MM.1S (cell line): ENCODE results near the gene SPEM3.

Source experiments
- DNase-seq: peaks from one replicate; pipeline ENCODE4 v3.0.0-alpha.2; 2015
- H2AFZ ChIP-seq: fragments of 300-600 bp; sonication (generic); 2 replicates; pipeline ENCODE4 v1.6.0; 2016; ENCODE audit warnings: antibody characterized with exemption, low read length
- H3F3A ChIP-seq: fragments of 300-600 bp; sonication (generic); 2 replicates; pipeline ENCODE4 v1.6.1; 2016; ENCODE audit warnings: mild to moderate bottlenecking, antibody characterized with exemption, low read length, moderate library complexity, mixed read lengths; ENCODE audit not compliant: insufficient read depth
- H3K27ac ChIP-seq: fragments of 300-600 bp; sonication (generic); 2 replicates; pipeline ENCODE4 v1.5.1; 2016; ENCODE audit warnings: mild to moderate bottlenecking, low read length
- H3K27me3 ChIP-seq: fragments of 300-600 bp; sonication (generic); replicated peaks from 2 replicates; pipeline ENCODE4 v1.6.0; 2016; ENCODE audit warnings: low read length; ENCODE audit not compliant: insufficient read depth
- H3K36me3 ChIP-seq: fragments of 300-600 bp; sonication (generic); replicated peaks from 2 replicates; pipeline ENCODE4 v1.6.1; 2016; ENCODE audit warnings: mild to moderate bottlenecking, low read length, mixed read lengths; ENCODE audit not compliant: insufficient read depth
- H3K4me1 ChIP-seq: fragments of 300-600 bp; sonication (generic); 2 replicates; pipeline ENCODE4 v1.6.1; 2016; ENCODE audit warnings: low read length, mixed read lengths
- H3K4me2 ChIP-seq: fragments of 300-600 bp; sonication (generic); 2 replicates; pipeline ENCODE4 v1.6.0; 2016; ENCODE audit warnings: low read depth, low read length
- H3K4me3 ChIP-seq: fragments of 300-600 bp; sonication (generic); 2 replicates; pipeline ENCODE4 v1.5.1; 2016; ENCODE audit warnings: low read length, mixed read lengths
- H3K79me2 ChIP-seq: fragments of 300-600 bp; sonication (generic); 2 replicates; pipeline ENCODE4 v1.6.1; 2016; ENCODE audit warnings: mixed run types, low read length, mixed read lengths
- H3K9ac ChIP-seq: fragments of 300-600 bp; sonication (generic); 2 replicates; pipeline ENCODE4 v1.6.1; 2016; ENCODE audit warnings: low read length, mixed read lengths
- H3K9me2 ChIP-seq: fragments of 300-600 bp; sonication (generic); replicated peaks from 2 replicates; pipeline ENCODE4 v1.6.1; 2016; ENCODE audit warnings: mild to moderate bottlenecking, low read length, mixed read lengths; ENCODE audit not compliant: insufficient read depth
- H3K9me3 ChIP-seq: fragments of 300-600 bp; sonication (generic); replicated peaks from 2 replicates; pipeline ENCODE4 v1.6.1; 2016; ENCODE audit warnings: mild to moderate bottlenecking, low read length, mixed read lengths; ENCODE audit not compliant: insufficient read depth
- H4K20me1 ChIP-seq: fragments of 300-600 bp; sonication (generic); 2 replicates; pipeline ENCODE4 v1.6.1; 2016; ENCODE audit warnings: mild to moderate bottlenecking, low read length, moderate library complexity, mixed read lengths; ENCODE audit not compliant: insufficient read depth
- EZH2 ChIP-seq: fragments of 300-600 bp; sonication (generic); optimal IDR thresholded peaks from 2 replicates; pipeline ENCODE3; 2017; ENCODE audit warnings: low read depth, mild to moderate bottlenecking, antibody characterized with exemption, low read length, mixed read lengths
- EZH2phosphoT487 ChIP-seq: fragments of 300-600 bp; sonication (generic); IDR thresholded peaks from 2 replicates; pipeline ENCODE4 v1.6.1; 2018; ENCODE audit warnings: antibody characterized with exemption, low read length
- TF ChIP-seq, protein P1 (sequence below): fragments of 300-600 bp; sonication (generic); IDR thresholded peaks from 2 replicates; pipeline ENCODE4 v1.5.1; 2016; ENCODE audit warnings: antibody characterized with exemption, low read length, mixed read lengths

Gene SPEM3

DNA sequence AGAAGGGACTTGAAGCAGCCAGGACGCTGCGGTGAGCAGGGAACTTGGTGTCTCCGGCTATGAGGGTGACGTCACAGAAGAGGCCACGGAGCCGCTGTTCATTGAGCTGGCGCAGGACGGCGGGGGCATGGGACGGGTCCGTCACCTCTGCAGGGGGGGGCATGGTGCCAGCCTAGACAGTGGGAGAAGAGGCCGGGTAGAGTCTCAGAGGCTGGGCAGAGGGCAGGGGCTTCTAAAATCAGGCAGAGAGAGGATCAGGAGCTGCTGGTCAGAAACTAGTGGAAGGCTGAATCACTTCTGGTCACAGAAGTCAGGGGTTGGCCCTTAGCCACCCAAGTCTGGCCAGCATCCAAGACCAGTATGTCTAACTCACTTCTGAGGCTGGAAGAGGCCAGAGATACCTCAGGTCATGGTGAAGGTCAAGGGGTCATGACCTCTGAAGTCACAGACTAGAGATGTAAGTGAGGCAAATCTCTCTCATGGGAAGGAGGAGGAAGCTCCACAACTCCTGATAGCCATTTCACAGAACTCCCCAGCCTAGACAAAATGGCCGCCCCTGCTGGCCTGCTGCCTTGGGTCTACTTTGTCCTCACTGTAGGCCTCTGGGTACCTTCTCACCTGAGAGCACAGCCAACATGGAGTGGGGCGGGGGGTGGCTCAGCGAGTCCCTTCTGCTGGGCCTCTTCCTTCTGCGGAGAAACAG is 38.1 kb downstream of the SPEM3 start:
- H4K20me1 ChIP-seq = no peaks in the 10 kb centered on the region
- H3K4me2 ChIP-seq = no peak overlapping the region
- TF ChIP-seq EZH2 = no peak
- TF ChIP-seq, protein P1, sequence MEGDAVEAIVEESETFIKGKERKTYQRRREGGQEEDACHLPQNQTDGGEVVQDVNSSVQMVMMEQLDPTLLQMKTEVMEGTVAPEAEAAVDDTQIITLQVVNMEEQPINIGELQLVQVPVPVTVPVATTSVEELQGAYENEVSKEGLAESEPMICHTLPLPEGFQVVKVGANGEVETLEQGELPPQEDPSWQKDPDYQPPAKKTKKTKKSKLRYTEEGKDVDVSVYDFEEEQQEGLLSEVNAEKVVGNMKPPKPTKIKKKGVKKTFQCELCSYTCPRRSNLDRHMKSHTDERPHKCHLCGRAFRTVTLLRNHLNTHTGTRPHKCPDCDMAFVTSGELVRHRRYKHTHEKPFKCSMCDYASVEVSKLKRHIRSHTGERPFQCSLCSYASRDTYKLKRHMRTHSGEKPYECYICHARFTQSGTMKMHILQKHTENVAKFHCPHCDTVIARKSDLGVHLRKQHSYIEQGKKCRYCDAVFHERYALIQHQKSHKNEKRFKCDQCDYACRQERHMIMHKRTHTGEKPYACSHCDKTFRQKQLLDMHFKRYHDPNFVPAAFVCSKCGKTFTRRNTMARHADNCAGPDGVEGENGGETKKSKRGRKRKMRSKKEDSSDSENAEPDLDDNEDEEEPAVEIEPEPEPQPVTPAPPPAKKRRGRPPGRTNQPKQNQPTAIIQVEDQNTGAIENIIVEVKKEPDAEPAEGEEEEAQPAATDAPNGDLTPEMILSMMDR = no peak
- TF ChIP-seq EZH2phosphoT487 = no peak
- H3K27ac ChIP-seq = no peak overlapping the region
- H3K79me2 ChIP-seq = no peaks in the 10 kb centered on the region
- no peaks in the 10 kb centered on the region for H3K4me1 ChIP-seq
- H3K36me3 ChIP-seq = no peaks in the 10 kb centered on the region
- no peak for DNase-seq
- H2AFZ ChIP-seq = no peak overlapping the region
- H3K9me2 ChIP-seq = no peaks in the 10 kb centered on the region
- H3K9ac ChIP-seq = no peak overlapping the region
- no peaks in the 10 kb centered on the region for H3K27me3 ChIP-seq
- no peak overlapping the region for H3K4me3 ChIP-seq
- no peaks in the 10 kb centered on the region for H3F3A ChIP-seq
- H3K9me3 ChIP-seq = no peaks in the 10 kb centered on the region

GRCh38 chr17:7467498-7467897 is 38.8 kb downstream of the SPEM3 start:
- Histone ChIP-seq H3K79me2 (no peaks in the 10 kb centered on the region), H3K4me2 (no peak overlapping the region), H2AFZ (no peak overlapping the region), H3F3A (no peaks in the 10 kb centered on the region), H3K27me3 (no peaks in the 10 kb centered on the region), H3K27ac (no peak overlapping the region), H4K20me1 (no peaks in the 10 kb centered on the region), H3K4me3 (no peak overlapping the region), H3K36me3 (no peaks in the 10 kb centered on the region), H3K9ac (no peak overlapping the region), H3K9me3 (no peaks in the 10 kb centered on the region), H3K9me2 (no peaks in the 10 kb centered on the region), H3K4me1 (no peaks in the 10 kb centered on the region)
- DNase-seq = no peak
- TF ChIP-seq EZH2phosphoT487 (no peak), EZH2 (no peak)
- TF ChIP-seq, protein P1 = no peak

DNA sequence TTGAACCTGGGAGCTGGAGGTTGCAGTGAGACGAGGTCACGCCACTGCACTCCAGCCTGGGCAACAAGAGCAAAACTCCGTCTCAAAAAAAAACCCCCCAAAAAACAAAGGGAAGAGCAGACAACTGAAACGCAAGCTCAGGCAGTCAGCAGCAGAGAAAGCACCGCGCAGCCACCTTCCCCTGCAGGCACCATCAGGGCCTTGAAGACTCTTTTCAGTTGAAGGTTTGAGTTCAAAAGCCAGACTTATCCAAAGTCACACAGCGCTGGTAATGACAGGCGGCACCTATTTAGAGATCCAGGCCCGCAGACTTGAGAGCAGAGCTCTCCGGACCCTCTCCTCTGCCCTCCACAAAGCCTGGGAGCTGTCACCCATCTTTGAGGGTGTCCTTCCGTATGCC is 39.6 kb downstream of the SPEM3 start:
- H3K4me1 ChIP-seq = no peaks in the 10 kb centered on the region
- H3F3A ChIP-seq = no peaks in the 10 kb centered on the region
- no peaks in the 10 kb centered on the region for H3K9me3 ChIP-seq
- no peak overlapping the region for H3K9ac ChIP-seq
- no peak for TF ChIP-seq EZH2
- no peak for TF ChIP-seq EZH2phosphoT487
- TF ChIP-seq, protein P1 = no peak
- H3K79me2 ChIP-seq = no peaks in the 10 kb centered on the region
- no peak overlapping the region for H2AFZ ChIP-seq
- H3K27ac ChIP-seq = no peak overlapping the region
- H3K4me3 ChIP-seq = no peak overlapping the region
- no peak for DNase-seq
- no peaks in the 10 kb centered on the region for H3K27me3 ChIP-seq
- no peak overlapping the region for H3K4me2 ChIP-seq
- H4K20me1 ChIP-seq = no peaks in the 10 kb centered on the region
- H3K36me3 ChIP-seq = no peaks in the 10 kb centered on the region
- H3K9me2 ChIP-seq = no peaks in the 10 kb centered on the region
